Activated naive CD4-positive, alpha-beta T cell treated with Interleukin-2 at 50 U/mL for 16 hours (primary cell): Measurements from ENCODE around the gene SEC14L2.
A peak's percentile ranks its signal among the peaks of the same experiment; 100 is the strongest.

Source experiments
- DNase-seq: peaks from one replicate; pipeline ENCODE4 v3.0.0-alpha.2; 2020

Gene SEC14L2

GRCh38 chr22:30396871-30397655 is at the start of gene SEC14L2:
TSS of gene SEC14L2 (plus strand) at chr22:30397018. CDS start at chr22:30397117, 99 bp downstream.
- DNase-seq = peak; percentile 70

GRCh38 chr22:30347255-30347892 is 49.4 kb upstream of the SEC14L2 start:
- no peak for DNase-seq

DNA sequence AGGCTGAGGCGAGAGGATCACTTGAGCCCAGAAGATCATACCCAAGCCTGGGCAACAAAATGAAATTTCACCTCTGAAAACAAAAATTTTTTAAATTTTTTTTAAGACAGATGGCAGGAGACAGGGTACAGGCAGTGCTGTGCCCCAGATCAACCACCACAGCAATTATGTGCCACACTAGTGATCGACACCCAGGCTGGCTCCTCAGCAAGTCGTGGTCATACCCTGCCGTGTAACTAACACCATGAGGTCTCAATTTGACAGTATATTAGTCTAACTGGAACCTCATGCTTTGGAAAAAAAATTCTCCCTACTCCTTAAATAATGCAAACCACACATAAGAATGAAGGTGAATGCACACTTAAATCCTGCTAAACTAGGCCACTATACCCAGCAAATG is 48.4 kb upstream of the SEC14L2 start:
- no peak for DNase-seq

DNA sequence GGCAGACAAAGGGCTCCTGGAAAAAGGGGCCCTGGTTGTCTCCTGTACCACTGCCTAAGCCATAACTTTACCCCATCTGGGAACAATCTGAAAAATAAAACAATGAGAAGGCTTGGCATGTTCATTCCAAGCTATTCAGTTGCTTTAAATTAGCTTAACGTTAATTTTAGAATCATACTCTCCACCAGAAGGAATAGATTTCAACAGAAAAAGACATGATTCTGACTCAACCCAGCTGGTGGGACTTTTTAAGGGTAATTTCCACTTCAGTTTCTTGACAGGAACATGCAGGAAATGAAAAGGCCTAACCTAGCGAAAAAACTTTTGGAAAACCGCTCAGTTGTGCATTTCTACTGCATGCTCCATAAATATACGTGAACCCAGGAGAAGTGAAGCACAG is 48.0 kb upstream of the SEC14L2 start:
- DNase-seq = no peak

GRCh38 chr22:30351226-30351625 is 45.6 kb upstream of the SEC14L2 start:
- DNase-seq = no peak

DNA sequence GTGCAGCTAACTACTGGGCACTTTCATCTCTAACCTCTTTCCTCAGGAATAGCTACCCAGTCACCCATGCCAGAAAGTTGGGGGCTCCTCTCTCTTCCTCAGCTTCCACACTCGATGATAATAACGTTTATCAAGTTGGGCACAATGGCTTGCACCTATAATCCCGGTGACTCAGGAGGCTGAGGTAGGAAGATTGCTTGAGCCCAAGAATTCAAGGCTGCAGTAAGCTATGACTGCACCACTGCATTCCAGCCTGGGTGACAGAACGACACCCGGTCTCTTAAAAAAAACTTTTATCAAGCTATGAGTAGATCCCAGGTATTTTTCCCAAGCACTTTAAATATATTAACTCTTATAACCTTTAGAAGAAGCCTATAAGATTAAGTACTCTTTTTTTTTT is 42.2 kb upstream of the SEC14L2 start:
- DNase-seq = no peak

GRCh38 chr22:30356449-30357235 is 40.2 kb upstream of the SEC14L2 start, which contains the start of the genes CCDC157 and SF3A1:
TSS of gene CCDC157 (plus strand) at chr22:30357007. CDS start at chr22:30366001, 8,994 bp downstream.
TSS of gene SF3A1 (minus strand) at chr22:30356894. CDS start at chr22:30356792, 102 bp downstream.
- DNase-seq = peak; percentile 88

GRCh38 chr22:30357236-30357570 is 39.6 kb upstream of the SEC14L2 start:
- DNase-seq = no peak

- DNase-seq = no peak
These were observed 39.1 kb upstream of the SEC14L2 start for GRCh38 chr22:30357650-30358215.

GRCh38 chr22:30358541-30358940 is 38.3 kb upstream of the SEC14L2 start:
- no peak for DNase-seq

DNA sequence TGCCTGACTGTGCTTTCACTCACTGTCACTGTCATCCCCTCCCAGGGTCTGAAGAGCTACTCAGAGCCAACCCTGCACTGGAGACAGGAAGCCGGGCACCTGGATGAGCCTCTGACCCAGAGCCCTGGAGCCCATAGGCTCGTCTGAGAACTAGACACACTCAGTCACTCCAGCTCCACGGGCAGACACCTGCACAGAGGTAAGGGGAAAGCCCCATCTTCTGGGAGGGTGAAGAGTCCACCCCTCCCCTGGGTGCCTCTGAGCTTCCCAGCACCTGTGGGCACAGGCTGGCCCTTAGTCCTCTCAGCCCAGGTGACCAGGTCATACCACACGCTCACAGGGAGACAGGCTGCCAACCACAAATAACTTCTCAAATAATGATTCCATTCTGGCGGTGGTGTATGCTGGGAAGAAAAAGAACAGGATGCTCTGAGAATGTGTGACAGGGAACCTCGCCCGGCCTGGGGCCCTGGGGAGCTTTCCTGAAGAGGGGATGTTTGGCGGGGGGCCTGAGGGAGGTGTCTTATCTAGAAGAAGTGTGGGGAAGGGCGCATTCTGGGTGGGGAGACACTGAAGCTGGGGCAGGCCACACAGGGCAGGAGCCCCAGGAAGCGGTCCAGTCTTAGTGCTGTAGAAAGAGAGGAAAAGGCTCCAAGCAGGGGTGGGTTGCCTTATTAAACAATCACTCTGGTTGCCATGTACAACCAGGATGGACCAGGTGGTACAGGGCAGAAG is 34.7 kb upstream of the SEC14L2 start:
- DNase-seq = no peak

- DNase-seq = no peak
These were observed 34.1 kb upstream of the SEC14L2 start for GRCh38 chr22:30362651-30363281.

- no peak for DNase-seq
These were observed 30.9 kb upstream of the SEC14L2 start for GRCh38 chr22:30365891-30366290.

- DNase-seq = no peak
These were observed 28.4 kb upstream of the SEC14L2 start for GRCh38 chr22:30368420-30368819.

GRCh38 chr22:30370641-30371230 is 26.1 kb upstream of the SEC14L2 start:
- DNase-seq = no peak

GRCh38 chr22:30371321-30371720 is 25.5 kb upstream of the SEC14L2 start:
- DNase-seq = no peak

- DNase-seq = no peak
These were observed 24.8 kb upstream of the SEC14L2 start for GRCh38 chr22:30371981-30372380.

DNA sequence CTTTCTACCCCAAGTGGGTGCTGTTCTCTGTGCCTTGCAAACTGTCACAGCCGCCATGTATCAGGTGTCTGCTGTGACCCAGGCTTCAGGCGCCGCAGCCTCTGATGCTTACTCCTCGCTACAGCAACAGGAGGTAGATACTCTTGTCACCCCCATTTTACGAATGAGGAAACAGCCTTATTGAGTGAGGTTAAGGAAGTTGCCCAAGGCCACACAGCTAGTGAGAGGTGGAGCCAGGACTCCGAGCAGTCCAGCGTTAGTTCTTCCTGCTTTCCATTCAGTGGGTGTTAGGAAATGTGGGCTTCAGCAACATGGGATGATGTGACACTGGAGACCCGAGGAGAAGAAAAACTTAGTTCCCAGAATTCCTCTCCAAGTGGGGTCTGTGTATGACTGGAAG is 23.9 kb upstream of the SEC14L2 start:
- no peak for DNase-seq

- no peak for DNase-seq
These were observed 23.2 kb upstream of the SEC14L2 start for GRCh38 chr22:30373331-30374325.

- DNase-seq = no peak
These were observed 21.4 kb upstream of the SEC14L2 start for GRCh38 chr22:30375312-30375849.
